Measurements from ENCODE around the gene APMAP.
A peak's percentile ranks its signal among the peaks of the same experiment; 100 is the strongest.

APMAP gene

GRCh38 chr20:24992487-24993205, at the start of gene APMAP:
TSS of gene APMAP (minus strand) at chr20:24992751. CDS start at chr20:24992688, 63 bp downstream.
- peak; percentile 95 for DNase-seq (ENCODE audit: low read depth, low spot score)

- no peak for DNase-seq (ENCODE audit: low read depth, low spot score)
These were observed 49.4 kb upstream of the APMAP start for GRCh38 chr20:25041813-25042530.

GRCh38 chr20:25040438-25040831, 47.9 kb upstream of the APMAP start:
- no peak for DNase-seq (ENCODE audit: low read depth, low spot score)

GRCh38 chr20:25039697-25040437, 47.3 kb upstream of the APMAP start:
- no peak for DNase-seq (ENCODE audit: low read depth, low spot score)

- DNase-seq (ENCODE audit: low read depth, low spot score): no peak
These were observed 46.1 kb upstream of the APMAP start for GRCh38 chr20:25038591-25039015.

- no peak for DNase-seq (ENCODE audit: low read depth, low spot score)
These were observed 45.5 kb upstream of the APMAP start for GRCh38 chr20:25038103-25038410.

- no peak for DNase-seq (ENCODE audit: low read depth, low spot score)
These were observed 44.9 kb upstream of the APMAP start for GRCh38 chr20:25037288-25038102.

- no peak for DNase-seq (ENCODE audit: low read depth, low spot score)
These were observed 43.9 kb upstream of the APMAP start for GRCh38 chr20:25036331-25036936.

- no peak for DNase-seq (ENCODE audit: low read depth, low spot score)
These were observed 43.4 kb upstream of the APMAP start for GRCh38 chr20:25035921-25036320.

GRCh38 chr20:25033924-25034300, 41.4 kb upstream of the APMAP start:
- no peak for DNase-seq (ENCODE audit: low read depth, low spot score)

GRCh38 chr20:25033265-25033923, 40.8 kb upstream of the APMAP start:
- no peak for DNase-seq (ENCODE audit: low read depth, low spot score)

GRCh38 chr20:25032478-25033264, 40.1 kb upstream of the APMAP start:
- DNase-seq (ENCODE audit: low read depth, low spot score): no peak

- no peak for DNase-seq (ENCODE audit: low read depth, low spot score)
These were observed 39.5 kb upstream of the APMAP start for GRCh38 chr20:25032065-25032477.

- DNase-seq (ENCODE audit: low read depth, low spot score): no peak
These were observed 38.7 kb upstream of the APMAP start for GRCh38 chr20:25031241-25031640.

- DNase-seq (ENCODE audit: low read depth, low spot score): no peak
These were observed 38.2 kb upstream of the APMAP start for GRCh38 chr20:25030649-25031207.

GRCh38 chr20:25030007-25030648, 37.6 kb upstream of the APMAP start:
- DNase-seq (ENCODE audit: low read depth, low spot score): no peak

GRCh38 chr20:25025986-25026605, 33.5 kb upstream of the APMAP start:
- no peak for DNase-seq (ENCODE audit: low read depth, low spot score)

- DNase-seq (ENCODE audit: low read depth, low spot score): no peak
These were observed 32.7 kb upstream of the APMAP start for GRCh38 chr20:25025091-25025861.
